Midbrain (tissue), 1 donor: ENCODE results near the gene SNX32.

Experiments used
- DNase-seq: peaks from one replicate; lab custom pipeline; 2025; lab: John Stamatoyannopoulos, UW

SNX32 gene

DNA sequence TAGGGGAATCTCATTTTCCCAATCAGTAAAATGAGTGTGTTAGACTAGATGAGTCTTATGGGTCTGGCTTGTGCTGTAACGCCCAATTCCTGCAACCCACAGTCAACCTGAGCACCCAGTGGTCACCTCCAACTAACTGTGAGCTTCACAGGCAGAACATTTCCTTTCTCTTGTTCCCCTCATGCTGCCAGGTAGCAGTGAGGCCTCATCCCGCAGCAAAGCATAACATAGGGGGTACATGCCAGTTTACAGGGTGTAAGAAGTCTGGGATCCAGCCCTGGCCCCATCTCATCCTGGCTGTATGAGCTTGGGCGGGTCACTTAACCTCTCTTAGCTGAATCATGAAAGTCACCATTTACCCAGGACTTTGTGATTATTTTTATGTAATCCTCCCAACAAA is 35.1 kb downstream of the SNX32 start:
- DNase-seq = no peak

DNA sequence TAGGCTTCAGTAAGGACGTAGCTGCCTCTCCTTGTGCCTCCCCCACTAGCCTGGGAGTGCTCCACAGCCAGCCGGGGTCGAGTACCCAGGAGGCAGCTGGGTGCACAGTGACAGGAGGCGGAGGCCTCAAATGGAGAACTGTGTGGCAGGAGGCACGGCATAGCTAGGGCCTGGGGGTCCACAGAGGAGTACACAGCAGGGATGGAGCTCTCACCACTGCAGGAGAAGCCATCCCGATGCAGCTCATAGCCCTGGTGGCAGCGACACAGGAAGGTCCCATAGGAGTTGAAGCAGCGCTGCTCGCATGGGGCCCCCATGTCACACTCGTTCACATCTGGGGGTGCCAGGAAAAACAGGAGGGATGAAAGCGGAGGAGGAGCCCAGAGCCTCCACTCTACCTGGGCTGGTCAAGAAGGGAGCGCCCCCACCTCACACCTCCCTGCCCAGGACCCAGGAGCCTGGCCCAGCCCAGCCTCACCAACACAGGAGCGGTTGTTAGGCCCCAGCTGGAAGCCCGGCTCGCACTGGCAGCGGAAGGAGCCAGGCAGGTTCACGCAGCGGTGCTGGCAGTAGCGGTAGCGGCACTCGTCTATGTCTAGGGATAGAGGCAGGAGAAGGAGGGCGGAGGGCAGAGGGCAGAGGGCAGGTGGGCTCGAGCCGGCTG is 36.0 kb downstream of the SNX32 start:
- no peak for DNase-seq

GRCh38 chr11:65870307-65870658 is 36.5 kb downstream of the SNX32 start:
- no peak for DNase-seq

- no peak for DNase-seq
Measured at GRCh38 chr11:65870706-65871681, 37.2 kb downstream of the SNX32 start.

- peak; percentile 3 for DNase-seq
Measured at GRCh38 chr11:65871811-65872548, 38.2 kb downstream of the SNX32 start.

- DNase-seq = no peak
Measured at GRCh38 chr11:65872586-65873317, 39.0 kb downstream of the SNX32 start, which contains the start of gene EFEMP2. EFEMP2 (minus strand) TSS chr11:65872800; CDS start chr11:65872354, 446 bp downstream.

DNA sequence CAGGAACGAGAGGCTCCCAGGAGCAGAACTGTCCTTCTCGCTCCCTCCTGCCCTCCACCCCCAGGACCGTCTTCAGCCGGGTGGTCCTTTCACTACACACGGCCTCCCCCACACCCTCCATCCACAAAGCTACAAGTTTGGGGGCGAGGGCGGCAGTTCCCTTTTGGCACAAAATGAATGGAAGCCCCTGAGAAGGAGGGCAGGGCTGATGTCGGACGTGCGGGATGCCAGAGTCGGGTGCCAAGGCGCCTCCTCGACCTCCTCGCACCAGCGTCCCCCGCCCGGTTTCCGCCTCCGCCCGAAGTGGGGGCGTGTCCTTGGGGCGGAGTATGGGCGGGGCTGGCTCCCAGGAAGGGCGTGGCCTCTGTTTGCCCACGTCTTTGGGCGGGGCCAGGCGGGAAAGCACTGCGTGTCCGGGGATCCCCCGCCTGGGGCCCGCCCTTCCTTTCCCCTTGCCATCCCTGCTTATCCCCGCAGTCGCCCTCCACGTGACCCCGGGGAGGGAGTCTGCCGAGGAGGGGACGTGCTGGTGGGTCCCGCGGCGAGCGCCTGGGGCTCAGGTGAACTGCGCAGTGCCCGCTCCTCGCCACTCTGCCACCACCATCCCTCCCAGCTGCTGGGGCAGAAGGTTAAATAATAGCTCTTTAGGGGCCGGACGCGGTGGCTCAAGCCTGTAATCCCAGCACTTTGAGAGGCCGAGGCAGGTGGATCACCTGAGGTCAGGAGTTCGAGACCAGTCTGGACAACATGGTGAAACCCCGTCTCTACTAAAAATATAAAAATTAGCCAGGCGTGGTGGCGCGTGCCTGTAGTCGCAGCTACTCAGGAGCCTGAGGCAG is 39.8 kb downstream of the SNX32 start:
- DNase-seq = peak; percentile 94

DNA sequence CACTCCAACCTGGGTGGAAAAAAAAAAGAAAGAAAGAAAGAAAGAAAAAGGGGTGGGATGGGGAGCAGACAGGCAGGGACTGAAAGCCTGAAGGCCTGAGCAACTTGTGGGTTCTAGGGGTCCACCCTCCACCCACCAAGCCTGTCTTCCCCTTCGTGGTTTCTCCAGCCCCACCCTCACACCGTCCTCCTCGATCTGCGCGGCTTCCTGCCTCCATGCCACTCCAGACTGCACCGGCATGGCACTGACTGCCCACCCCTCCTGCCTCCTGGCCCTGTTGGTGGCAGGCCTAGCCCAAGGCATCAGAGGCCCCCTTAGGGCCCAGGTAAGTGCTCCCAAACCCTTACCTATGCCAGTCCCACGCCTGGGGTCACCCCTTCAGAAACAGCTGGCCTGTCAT is 45.9 kb downstream of the SNX32 start, which contains the start of gene CTSW:
CTSW (plus strand) TSS at position 221 of the 400 bp plus-strand sequence; CDS start at position 239, 18 bp downstream.
- no peak for DNase-seq

DNA sequence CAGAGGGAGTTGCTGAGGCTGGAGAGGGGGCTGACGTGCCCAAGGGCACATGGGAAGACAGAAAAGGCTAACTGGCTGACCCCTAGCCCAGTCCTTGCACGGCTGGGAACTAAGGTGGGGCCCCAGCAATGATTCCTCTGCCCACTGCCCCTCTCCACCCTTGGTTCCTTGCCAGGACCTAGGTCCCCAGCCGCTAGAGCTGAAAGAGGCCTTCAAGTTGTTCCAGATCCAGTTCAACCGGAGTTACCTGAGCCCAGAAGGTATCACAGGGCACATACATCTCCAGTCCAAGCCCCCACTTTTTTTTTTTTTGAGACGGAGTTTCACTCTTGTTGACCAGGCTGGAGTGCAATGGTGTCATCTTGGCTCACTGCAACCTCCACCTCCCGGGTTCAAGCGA is 46.3 kb downstream of the SNX32 start:
- no peak for DNase-seq

- DNase-seq = no peak
Measured at GRCh38 chr11:65880844-65881421, 47.2 kb downstream of the SNX32 start.

DNA sequence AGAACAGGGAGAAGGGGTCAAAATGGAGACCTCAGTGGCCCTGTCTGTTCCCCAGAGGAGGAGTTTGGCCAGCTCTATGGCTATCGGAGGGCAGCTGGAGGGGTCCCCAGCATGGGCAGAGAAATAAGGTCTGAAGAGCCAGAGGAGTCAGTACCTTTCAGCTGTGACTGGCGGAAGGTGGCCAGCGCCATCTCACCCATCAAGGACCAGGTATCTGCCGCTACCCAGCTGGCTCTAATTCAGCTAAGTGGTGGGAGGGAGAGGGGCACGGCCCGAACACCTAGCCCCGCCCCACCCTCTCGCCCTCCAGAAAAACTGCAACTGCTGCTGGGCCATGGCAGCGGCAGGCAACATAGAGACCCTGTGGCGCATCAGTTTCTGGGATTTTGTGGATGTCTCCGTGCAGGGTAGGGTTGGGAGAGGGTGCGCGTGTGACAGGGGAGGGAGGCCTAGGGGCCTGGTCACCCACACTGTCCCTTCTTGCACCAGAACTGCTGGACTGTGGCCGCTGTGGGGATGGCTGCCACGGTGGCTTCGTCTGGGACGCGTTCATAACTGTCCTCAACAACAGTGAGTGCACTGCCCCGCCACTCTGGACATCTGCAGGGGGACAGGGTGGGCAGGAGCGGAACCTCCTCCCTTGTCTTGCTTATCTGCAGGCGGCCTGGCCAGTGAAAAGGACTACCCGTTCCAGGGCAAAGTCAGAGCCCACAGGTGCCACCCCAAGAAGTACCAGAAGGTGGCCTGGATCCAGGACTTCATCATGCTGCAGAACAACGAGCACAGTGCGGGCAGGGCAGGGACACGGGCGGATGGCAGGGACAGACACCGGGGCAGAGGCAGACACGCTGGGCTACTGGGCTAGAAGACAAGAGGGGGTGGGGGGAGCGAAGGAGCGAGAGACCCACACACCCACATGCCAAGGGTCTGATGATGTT is 48.6 kb downstream of the SNX32 start:
- no peak for DNase-seq

DNA sequence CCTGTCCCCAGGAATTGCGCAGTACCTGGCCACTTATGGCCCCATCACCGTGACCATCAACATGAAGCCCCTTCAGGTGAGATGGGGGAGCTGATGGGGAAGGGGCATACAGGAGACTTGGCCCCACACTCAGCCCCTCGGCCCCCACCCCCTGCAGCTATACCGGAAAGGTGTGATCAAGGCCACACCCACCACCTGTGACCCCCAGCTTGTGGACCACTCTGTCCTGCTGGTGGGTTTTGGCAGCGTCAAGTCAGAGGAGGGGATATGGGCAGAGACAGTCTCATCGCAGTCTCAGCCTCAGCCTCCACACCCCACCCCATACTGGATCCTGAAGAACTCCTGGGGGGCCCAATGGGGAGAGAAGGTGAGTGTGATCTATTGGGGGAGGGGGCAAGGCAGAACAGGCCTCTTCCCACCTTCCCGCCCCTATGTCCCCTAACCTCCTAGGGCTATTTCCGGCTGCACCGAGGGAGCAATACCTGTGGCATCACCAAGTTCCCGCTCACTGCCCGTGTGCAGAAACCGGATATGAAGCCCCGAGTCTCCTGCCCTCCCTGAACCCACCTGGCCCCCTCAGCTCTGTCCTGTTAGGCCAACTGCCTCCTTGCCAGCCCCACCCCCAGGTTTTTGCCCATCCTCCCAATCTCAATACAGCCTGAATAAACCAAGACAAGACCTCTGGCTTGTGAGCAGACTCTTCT is 49.4 kb downstream of the SNX32 start:
- no peak for DNase-seq

GRCh38 chr11:65883786-65884715 is 50.3 kb downstream of the SNX32 start:
- no peak for DNase-seq

DNA sequence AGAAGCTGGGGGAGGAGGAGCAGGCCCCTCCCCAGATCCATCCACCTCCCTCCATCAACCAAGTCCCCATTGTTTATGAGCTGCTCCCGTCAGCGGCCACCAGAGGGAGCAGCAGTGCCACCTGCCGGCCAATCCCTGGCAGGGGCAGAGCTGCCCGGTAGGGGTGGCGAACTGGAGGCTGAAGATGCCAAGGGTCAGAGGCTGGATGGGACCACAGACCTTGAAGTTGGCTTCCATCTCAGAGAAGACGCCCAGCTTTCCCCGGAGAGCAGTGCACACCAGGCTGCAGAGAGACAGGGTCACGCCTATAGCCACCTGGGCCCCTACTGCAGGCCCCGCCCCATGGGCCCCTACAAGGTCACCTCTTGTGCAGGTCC is 50.9 kb downstream of the SNX32 start:
- peak; percentile 80 for DNase-seq

DNA sequence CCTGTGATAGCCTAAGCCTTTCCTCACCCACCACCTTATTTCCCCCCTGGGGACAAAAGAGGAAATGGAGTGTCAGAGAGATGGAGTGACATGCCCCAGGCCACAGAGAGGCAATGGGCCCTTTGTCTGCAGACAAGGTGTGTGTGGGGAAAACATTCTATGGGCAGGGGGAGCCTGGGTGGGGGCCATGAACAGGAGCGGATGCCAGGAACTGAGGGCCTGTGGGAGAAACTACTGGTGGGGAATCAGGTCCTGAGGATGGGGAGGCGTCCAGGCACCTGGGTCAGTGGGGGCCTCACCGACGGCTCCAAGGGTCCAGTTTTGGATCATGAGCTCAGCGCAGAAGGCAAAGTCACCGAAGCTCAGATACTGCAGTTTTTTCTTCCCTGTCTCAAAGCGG is 51.5 kb downstream of the SNX32 start:
- DNase-seq = no peak

DNA sequence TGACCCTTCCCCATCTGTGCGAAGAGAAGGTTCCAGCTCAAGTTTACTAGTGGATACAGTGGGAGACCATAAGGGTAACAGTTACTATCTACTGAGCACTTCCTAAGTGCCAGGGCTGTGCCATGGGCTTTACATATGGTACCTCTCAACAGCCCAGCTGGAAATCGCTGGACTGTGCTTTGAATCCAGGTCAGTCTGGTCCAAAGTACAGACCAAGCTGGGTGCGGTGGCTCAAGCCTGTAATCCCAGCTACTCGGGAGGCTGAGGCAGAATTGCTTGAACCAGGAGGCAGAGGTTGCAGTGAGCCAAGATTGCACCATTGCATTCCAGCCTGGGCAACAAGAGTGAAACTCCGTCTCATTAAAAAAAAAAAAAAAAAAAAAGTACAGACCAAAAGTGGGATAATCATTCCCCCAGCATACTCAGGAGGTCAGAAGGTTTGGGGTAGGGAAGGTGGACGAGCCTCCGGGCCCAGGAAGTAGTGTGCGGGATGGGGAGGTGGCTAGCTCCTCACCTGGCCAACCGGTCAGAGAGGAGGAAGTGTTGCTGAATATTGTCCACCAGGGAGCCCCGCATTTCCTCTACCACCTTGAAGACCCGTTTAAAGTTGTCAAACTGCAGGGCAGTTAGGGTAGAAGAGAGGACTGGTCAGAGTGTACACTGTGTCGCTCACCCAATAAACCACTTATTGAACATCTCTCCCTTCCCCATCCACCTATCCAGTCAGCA is 52.2 kb downstream of the SNX32 start:
- no peak for DNase-seq
